NCI-H446 (cell line): ENCODE data around the gene SMIM29.

Experiments used
- DNase-seq, 2 experiments: peaks; one replicate each; lab custom pipeline; 2025; lab: John Stamatoyannopoulos, UW

Gene SMIM29

GRCh38 chr6:34226066-34226465 lies 22.7 kb downstream of the SMIM29 start:
- no peak for DNase-seq

GRCh38 chr6:34225551-34225950 lies 23.3 kb downstream of the SMIM29 start:
- DNase-seq = no peak

GRCh38 chr6:34223956-34224940 lies 24.6 kb downstream of the SMIM29 start:
- peak; percentile 65 to 94 for DNase-seq

DNA sequence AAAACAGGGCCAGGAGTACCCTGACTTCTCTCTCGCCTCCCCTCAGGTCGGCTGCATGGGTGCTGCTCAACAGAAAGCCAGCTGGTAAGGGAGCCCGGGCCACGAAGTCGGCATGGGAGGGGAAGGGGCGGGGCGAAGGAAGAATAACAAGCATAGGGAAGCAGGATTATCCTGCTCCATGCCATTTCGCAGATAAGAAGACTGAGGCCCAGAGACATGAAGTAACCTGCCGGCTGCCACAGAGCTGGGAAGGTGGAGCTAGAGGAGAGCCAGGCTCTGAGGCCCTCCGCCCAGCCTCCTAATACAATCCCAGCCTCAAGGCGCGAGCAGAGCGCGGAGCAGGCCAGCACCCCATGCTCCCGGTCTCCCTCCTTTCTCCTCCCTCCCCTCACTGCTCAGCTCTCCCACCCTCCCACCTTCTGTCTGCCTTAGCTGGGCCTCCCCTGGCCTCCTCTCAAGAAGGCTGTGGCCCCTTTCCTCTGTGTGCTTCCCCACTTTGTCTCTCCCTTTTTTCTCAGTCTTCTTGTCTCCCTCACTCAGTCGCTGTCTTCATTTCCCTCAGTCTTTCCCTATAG lies 25.3 kb downstream of the SMIM29 start:
- no peak for DNase-seq

- DNase-seq = no peak
These were observed 30.1 kb downstream of the SMIM29 start for GRCh38 chr6:34218691-34219090.

GRCh38 chr6:34213772-34214171 lies 35.0 kb downstream of the SMIM29 start:
- DNase-seq = no peak

GRCh38 chr6:34207695-34208443 lies 40.9 kb downstream of the SMIM29 start:
- DNase-seq = no peak

DNA sequence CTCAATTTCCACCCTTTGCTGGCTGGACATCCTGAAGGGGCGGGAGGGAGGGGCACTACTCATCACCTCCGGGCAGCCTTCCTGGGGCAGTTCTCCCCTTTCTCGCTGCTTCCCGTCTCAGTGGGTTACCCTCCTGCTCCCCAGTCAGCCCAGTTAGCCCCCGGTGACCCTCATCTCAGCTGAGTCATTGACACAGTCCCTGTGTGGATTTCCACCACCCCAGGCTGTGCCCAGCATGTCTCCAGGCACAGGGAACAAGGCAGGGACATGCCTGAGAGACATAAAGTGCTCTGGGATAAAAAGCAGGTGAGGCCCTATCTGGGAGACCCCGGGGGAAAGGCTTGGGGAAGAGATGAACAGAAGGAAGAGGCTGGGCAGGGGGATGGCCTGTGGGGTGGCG lies 42.1 kb downstream of the SMIM29 start:
- DNase-seq = no peak

- DNase-seq = no peak
These were observed 42.9 kb downstream of the SMIM29 start for GRCh38 chr6:34205916-34206315.

- DNase-seq = no peak
These were observed 43.3 kb downstream of the SMIM29 start for GRCh38 chr6:34205466-34205865.

GRCh38 chr6:34204693-34205092 lies 44.1 kb downstream of the SMIM29 start:
- no peak for DNase-seq

GRCh38 chr6:34202329-34203201 lies 46.2 kb downstream of the SMIM29 start:
- DNase-seq = no peak

DNA sequence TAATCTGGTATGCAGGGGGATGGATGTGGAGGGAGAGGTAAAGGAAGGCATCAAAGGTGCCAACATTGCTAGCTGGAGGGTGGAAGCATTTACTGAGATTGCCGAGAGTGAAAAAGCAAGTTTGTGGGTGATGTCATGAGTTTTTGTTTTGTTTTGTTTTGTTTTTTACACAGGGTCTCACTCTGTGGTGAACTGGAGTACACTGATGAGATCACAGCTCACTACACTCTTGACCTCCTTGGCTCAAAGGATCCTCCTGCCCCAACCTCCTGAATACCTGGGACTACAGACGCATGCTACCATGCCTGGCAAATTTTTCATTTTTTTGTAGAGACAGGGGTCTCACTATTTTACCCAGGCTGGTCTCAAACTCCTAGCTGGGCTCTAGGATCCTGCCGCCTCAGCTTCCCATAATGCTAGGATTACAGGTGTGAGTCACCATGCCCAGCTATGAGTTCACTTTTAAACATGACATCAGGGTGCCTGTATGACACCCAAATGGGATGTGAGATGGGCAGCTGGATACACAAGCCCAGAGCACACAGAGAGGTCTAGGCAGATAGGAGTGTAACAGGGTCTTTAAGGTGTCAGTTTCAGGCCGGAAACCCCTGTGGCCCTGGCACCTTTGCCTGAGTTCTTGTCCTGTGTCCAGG lies 47.2 kb downstream of the SMIM29 start:
- no peak for DNase-seq

DNA sequence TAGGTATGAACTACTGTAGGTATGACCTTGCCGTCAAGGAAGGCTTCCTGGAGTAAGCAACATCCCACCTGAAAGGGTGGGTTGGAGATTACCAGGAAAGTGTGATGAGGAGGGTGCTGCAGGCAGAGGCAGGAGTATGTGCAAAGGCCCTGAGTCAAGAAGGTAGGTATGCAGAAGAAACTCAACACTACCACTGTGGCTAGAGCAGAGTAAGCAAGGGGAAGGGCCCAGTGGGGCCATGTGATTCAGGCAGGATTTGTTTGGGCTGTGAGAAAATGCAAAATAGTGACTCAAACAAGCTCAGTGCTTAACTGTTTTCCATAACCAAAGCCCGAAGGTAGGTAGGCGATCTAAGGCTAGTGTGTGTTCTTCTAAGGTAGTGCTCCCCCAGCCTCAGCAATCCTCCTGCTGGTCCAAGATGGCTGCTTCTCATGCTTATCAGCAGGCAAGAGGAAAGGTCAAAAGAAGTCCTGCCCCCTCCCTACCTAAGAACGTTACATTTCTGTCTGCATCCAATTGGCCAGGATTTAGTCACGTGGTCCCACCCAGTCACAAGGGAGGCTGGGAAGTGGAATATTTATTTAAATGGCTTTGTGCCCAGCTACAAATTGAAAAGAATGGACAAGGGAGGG lies 48.4 kb downstream of the SMIM29 start:
- DNase-seq = no peak

DNA sequence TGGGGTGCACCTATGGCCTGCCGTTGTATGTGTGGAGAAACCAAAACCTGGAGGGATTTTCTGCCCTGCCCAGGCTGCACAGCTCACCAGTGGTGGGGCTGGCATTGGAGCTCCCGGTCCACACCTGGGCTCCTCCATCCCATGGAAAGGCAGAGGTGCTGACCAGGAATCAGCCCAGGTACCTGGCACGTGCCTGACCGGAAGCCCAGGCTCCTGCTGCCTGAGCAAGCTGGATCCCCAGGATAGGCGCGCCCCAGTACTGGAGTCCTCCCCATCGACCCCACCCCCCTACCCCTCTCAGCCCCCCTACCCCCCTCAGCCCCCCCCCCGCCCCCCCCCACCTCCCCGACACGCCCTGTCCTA lies 52.0 kb downstream of the SMIM29 start:
- no peak for DNase-seq
